Left renal cortex interstitium (tissue), 4 donors: ENCODE results near the gene MYO18B. TPM values are rescaled to one million over a fixed set of nuclear protein-coding genes. Genes with fewer than 3 reads are reported as not detected.

ENCODE experiments used
- DNase-seq, 4 donors: peaks; one replicate each; pipeline ENCODE4 v3.0.0-alpha.2; 2013; ENCODE audit warnings: low read depth in 4 of 4, low spot score in 2 of 4, missing footprints in 1 of 4
- polyA plus RNA-seq, 4 donors: library from polyadenylated mRNA; unstranded; fragments of 120-200 nt; gene quantifications; one replicate each; pipeline ENCODE4 v1.2.1, GENCODE V29; 2013; ENCODE audit not compliant: insufficient read length in 4 of 4

Gene MYO18B
- polyA plus RNA-seq, 4 donors = 0.03 to 0.25 (median 0.08) TPM

- DNase-seq = no peak
Measured at GRCh38 chr22:25843660-25844405, 101.8 kb downstream of the MYO18B start.

DNA sequence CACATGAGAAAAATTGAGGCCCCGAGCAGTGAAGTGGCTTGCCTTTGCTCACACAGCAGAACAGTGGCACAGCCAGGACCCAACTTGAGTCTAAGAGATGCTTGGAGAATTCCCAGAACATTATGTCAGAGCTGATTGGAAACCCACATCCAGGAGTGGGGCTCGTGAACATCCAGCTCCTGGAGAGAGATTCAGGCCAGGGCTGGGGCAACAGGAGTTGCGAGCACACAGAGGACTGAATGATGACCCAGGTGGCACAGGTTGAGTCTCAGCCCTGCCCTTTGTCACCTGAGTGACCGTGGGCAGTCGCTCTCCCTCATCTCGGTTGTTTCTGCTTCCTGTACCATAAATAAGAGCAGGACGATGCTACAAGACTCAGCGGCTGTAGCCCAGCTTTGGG lies 102.6 kb downstream of the MYO18B start:
- no peak for DNase-seq

DNA sequence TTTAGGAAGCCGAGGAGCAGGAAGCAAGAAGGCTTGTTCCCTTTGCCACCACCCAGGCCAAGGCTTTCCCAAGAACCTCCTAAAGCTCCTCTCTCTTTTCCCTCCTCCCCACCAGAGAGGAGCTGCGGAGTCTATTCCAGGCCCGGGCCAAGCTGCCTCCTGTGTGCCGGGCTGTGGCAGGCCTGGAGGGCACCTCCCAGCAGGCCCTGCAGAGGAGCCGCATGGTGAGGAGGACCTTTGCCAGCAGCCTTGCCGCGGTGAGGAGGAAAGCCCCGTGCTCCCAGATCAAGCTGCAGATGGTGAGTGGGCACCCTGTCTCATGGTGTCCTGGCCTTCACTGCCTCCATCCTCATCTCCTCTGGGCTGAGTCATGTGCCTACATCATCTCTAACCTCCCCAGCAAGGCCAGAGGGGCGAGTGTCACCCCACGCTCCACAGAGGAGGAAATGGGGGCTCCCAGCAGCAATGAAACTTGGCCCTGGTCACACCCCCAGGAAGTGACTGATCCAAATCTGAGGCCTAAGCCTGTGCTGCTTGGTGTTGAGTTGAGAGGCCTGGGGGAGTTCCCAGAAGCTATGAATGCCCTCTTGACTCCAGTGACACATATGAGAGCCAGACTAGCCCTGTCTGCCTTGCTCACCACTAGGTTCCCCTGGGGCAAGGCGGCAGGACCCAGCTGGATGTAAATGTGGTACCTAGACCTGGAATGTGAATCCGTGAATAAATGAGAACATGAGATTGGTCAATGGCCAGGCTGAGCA lies 104.2 kb downstream of the MYO18B start:
- DNase-seq = no peak

DNA sequence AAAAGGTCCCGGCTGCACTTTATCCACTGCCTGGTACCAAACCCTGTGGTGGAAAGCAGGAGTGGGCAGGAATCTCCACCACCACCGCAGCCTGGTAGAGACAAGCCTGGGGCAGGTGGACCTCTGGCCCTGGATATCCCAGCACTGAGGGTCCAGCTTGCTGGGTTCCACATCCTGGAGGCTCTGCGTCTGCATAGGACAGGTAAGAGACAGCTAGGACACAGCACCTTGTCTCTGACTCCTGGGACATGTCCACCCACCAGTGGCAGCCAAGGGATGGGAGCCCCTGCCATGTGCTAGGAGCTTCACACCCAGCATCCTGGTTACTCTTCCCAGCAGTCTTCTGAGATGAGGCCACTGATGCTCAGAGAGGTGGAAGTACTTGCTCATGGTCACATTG lies 105.5 kb downstream of the MYO18B start:
- no peak for DNase-seq

GRCh38 chr22:25848954-25849353 lies 107.0 kb downstream of the MYO18B start:
- no peak for DNase-seq

DNA sequence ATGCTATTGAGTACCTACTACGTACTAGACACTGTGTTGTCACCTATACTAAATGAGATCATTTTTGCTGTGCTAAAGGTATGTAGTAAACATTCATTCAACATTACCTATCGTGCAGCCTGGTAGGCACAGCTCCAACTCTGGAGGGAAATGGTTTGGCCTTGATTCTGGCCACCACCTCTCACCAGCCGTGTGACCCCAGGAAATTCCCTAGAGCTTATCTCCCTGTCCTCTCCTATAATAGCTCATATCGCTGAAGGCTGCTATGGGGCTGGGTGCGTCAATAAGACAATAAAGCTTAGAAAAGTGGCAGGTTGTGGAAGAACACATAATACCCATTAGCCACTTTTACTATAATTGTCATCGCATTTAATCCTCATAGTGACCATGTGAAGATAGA lies 107.5 kb downstream of the MYO18B start:
- DNase-seq = no peak

DNA sequence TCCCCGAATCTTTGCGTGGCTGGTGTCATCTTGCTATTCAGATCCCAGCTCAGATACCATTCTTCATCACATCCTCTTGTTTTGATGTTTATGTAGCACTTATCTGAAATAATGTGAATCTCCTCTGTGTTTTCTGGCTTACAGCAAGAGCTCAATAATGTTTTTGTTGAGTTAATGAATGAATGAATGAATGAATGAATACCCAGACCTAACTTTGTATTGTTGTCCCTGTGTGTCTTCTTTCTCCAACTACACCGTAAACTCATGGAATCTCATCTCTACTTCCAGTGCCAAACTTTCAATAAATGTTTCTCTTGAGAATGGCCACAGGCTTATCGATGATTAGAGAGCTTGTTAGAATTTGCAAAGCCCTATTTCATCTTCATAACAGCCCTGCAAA lies 110.2 kb downstream of the MYO18B start:
- no peak for DNase-seq

DNA sequence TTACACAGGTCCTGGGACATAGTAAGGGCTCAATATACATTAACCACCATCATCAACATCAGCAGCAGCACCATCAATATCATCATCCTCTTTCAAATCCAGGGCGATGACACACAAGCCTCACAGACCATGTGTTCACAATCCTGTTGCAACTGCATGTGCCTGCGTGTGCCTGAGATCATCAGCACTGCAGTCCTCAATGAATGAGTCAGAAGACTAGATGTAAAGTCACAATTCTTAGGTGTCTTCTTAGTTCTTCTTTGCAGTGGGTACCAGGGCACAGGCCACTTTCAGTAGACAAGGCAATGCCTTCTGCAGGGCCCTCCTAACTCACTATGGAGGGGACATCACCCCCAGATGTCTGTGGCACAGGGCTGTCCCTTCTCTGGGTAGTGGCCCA lies 111.1 kb downstream of the MYO18B start:
- no peak for DNase-seq

DNA sequence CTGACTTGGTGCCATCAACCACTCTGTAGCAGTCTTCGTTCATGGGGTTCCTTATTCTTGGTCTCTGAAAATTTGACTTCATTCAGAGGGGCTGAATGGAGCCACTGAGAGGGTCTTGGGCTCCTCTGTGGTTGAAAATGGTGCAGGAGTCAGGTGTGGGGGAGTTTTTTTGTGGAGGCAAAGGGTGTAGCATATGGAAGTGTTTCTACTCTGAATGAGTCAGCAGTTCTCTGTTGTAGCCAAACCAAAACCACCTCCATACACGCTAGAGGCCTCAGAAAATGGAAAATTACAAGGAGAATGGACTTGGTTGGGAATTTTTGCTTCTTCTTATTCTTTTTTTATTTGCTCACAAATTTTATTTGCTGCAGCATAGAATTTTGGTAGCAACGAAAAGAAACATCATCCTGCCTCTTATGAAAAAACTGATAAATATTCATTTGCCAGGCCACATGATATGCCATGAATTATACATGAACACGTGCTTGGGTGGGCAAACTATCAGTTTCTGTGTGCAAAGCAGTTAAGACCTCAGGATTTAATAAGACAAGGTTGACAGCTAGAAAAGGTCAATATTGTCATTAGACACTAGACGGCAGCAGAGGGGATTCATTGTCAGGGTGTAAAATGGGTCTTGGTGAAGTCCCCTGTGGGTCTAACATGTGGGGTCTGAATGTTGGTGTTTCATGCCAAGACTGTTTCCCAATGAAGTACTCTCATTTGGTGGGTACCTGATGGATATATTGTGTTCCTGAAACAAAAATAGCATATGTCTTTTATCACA lies 111.7 kb downstream of the MYO18B start:
- no peak for DNase-seq

- no peak for DNase-seq
Measured at GRCh38 chr22:25869771-25870170, 127.8 kb downstream of the MYO18B start.

GRCh38 chr22:25874327-25874726 lies 132.3 kb downstream of the MYO18B start:
- no peak for DNase-seq

- no peak for DNase-seq
Measured at GRCh38 chr22:25875461-25875860, 133.5 kb downstream of the MYO18B start.

DNA sequence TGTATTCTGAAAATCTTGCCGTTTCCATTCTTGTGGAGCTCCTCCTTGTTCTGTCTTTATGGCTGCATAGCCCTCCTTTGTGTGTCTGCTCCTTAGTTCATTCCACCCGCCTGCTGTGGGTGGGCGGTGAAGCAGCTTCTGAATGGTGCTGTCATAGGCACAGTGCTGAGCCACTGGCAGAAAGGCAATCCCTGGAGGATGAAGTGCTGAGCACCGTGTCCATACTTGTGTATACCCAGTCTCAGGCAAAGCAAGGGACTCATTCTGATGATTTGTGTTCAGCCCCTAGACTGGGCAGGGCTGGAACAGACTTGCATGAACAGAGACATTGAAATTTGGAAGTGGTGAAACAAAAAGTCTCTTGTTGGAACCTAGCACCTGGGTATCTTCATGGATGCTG lies 134.9 kb downstream of the MYO18B start:
- no peak for DNase-seq

GRCh38 chr22:25878933-25879332 lies 136.9 kb downstream of the MYO18B start:
- no peak for DNase-seq

GRCh38 chr22:25880524-25880923 lies 138.5 kb downstream of the MYO18B start:
- DNase-seq = no peak

GRCh38 chr22:25881210-25881755 lies 139.3 kb downstream of the MYO18B start:
- DNase-seq = no peak

DNA sequence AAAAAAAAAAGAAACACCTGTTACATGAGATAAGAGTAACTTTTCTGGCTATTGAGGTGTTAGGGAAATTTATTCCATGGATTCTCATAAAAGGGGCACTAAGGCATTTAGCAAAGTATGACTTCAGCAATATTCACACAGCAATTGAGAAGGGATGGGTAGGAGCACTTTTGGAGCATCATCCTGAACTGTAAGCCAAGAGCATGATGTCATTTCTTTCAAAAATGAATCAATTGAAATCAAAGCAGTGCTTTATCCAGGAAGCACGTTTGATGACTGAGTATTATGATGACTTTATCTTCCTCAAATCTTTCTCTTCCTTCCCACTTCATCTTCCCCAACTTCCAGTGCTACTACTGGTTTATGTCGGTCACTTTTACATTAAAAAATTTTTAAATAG lies 140.4 kb downstream of the MYO18B start:
- no peak for DNase-seq

GRCh38 chr22:25883482-25884033 lies 141.6 kb downstream of the MYO18B start:
- no peak for DNase-seq

DNA sequence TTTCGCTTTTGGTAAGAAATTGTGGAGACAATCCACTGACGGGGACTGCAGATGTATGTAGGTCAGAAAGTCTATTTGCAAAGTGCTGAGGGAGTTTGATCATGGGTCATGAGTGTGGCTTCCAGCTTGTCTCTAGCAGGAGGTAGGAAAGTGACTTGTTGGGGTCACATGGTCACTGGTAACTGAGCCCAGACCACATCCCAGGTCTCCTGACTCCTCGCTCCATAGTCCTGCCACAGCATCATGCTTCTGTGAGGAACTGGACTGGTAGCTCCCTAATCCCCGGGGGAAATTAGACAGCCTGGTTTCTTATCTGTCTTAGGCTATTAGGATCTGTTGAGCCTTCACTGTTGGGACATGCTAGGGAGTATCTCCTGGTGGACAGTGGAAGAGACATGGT lies 142.1 kb downstream of the MYO18B start:
- DNase-seq = no peak

DNA sequence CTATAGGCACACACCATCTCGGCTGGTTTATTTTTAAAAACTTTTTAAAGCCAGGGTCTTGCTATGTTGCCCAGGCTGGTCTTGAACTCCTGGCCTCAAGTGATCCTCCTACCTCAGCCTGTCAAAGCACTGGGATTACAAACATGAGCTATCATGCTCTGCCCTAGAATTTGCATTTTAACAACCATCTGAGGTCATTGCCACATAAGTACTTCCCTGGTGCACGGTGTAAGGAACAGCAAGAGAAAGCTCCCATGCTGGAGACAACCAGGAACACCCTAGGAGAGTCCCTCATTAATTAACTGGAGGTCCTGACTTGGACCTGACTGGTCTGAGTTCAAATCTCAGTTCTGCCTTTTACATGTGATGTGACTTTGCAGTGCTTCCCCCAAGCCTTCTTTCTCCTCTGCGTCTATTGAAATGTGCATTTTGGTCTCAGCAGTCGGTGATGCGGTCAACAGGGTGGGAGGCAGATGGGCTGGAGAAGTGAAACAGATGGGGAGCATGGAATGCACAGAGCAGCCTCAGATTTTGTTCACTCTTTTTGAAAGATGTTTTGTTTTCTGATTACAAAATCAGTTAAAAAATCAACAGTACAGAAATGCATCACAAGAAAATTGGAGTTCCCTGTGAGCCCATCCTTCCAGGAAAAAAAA lies 146.5 kb downstream of the MYO18B start:
- no peak for DNase-seq
